GM12878 (cell line): ENCODE data around the gene P4HA3. TPM values are rescaled to one million over a fixed set of nuclear protein-coding genes. Genes with fewer than 3 reads are reported as not detected.

Experiments used
- ATAC-seq: fragments of 200-7000 bp; cut with Tn5 transposase; 3 replicates; pipeline ENCODE4 v1.9.1; 2020; ENCODE audit warnings: mild to moderate bottlenecking, moderate library complexity
- BruUV-seq: library from RNA; stranded (reverse); fragments of 400-500 nt; replicated peaks from 2 replicates; lab custom pipeline; 2021; lab: Mats Ljungman, UMichigan
- CTCF ChIA-PET: fragments of 300-600 bp; sonication (Branson Sonifier 250); formaldehyde crosslinking; extraction: SDS; loops from one replicate; lab custom pipeline; 2021; ENCODE audit warnings: inconsistent platforms; lab: Yijun Ruan, JAX
- POLR2A ChIA-PET: fragments of 350-600 bp; formaldehyde crosslinking; extraction: SDS; loops from one replicate; lab custom pipeline; 2021; ENCODE audit warnings: inconsistent platforms; lab: Charles Lee
- RAD21 ChIA-PET: fragments of 300-600 bp; sonication (Branson Sonifier 250); formaldehyde crosslinking; loops from one replicate; lab custom pipeline; 2023; ENCODE audit warnings: antibody characterized with exemption; ENCODE audit not compliant: unreplicated experiment; lab: Charles Lee
- SMC1A ChIA-PET: fragments of 300-600 bp; sonication (Branson Sonifier 250); formaldehyde crosslinking; loops from one replicate; lab custom pipeline; 2023; ENCODE audit not compliant: unreplicated experiment, uncharacterized antibody; lab: Charles Lee
- DNase-seq: peaks from one replicate; pipeline ENCODE4 v3.0.0-alpha.2; 2011; ENCODE audit warnings: low read depth, low spot score
- FAIRE-seq: peaks from 3 replicates; lab custom pipeline; 2011; peaks lifted over from hg19 to GRCh38; lab: Jason Lieb, UNC
- H2AFZ ChIP-seq: 2 replicates; pipeline ENCODE4 v1.6.0; 2011; ENCODE audit warnings: low read depth, low read length, control low read depth; ENCODE audit not compliant: control insufficient read depth
- H3K27ac ChIP-seq: 2 replicates; pipeline ENCODE4 v1.5.1; 2011; ENCODE audit warnings: control low read depth; ENCODE audit not compliant: control insufficient read depth, insufficient read depth
- H3K27me3 ChIP-seq, 2 experiments: replicated peaks in 1 of 2; 2 replicates each; pipeline versions ENCODE4 v1.6.0 to v1.6.1; 2011; ENCODE audit warnings: low read length in 1 of 2; ENCODE audit not compliant: control insufficient read depth in 2 of 2, insufficient read depth in 2 of 2
- H3K36me3 ChIP-seq, 2 experiments: 2 replicates each; pipeline ENCODE4 v1.5.1; 2011; ENCODE audit warnings: low read length in 1 of 2; ENCODE audit not compliant: control insufficient read depth in 2 of 2, insufficient read depth in 2 of 2
- H3K4me1 ChIP-seq: 2 replicates; pipeline ENCODE4 v1.6.1; 2011; ENCODE audit warnings: mild to moderate bottlenecking, low read length, moderate library complexity, mixed read lengths; ENCODE audit not compliant: control insufficient read depth, insufficient read depth
- H3K4me2 ChIP-seq: 2 replicates; pipeline ENCODE4 v1.6.0; 2011; ENCODE audit warnings: control low read depth; ENCODE audit not compliant: control insufficient read depth, insufficient read depth
- H3K4me3 ChIP-seq: fragments of 200-600 bp; sonication (generic); 2 replicates; pipeline ENCODE4 v1.5.1; 2016
- H3K79me2 ChIP-seq: 2 replicates; pipeline ENCODE4 v1.6.0; 2011; ENCODE audit warnings: low read length; ENCODE audit not compliant: control insufficient read depth, insufficient read depth
- H3K9ac ChIP-seq: 2 replicates; pipeline ENCODE4 v1.8.0; 2011; ENCODE audit warnings: low read length, control low read depth, mixed read lengths; ENCODE audit not compliant: control insufficient read depth, insufficient read depth
- H3K9me3 ChIP-seq: replicated peaks from 3 replicates; pipeline ENCODE4 v1.5.1; 2011; ENCODE audit warnings: mild to moderate bottlenecking, low read length; ENCODE audit not compliant: control insufficient read depth, insufficient read depth
- H4K20me1 ChIP-seq: 2 replicates; pipeline ENCODE4 v1.6.0; 2011; ENCODE audit not compliant: control insufficient read depth, insufficient read depth
- CBX3 ChIP-seq: fragments of 200-600 bp; sonication (generic); IDR thresholded peaks from 2 replicates; pipeline ENCODE4 v1.6.1; 2016; ENCODE audit warnings: low read depth, borderline replicate concordance
- CREM ChIP-seq: IDR thresholded peaks from 2 replicates; pipeline ENCODE4 v1.6.1; 2014; ENCODE audit warnings: antibody characterized with exemption, low read depth
- DPF2 ChIP-seq: fragments of 450-650 bp; IDR thresholded peaks from 2 replicates; pipeline ENCODE4 v1.6.1; 2017; ENCODE audit warnings: mild to moderate bottlenecking
- PML ChIP-seq: IDR thresholded peaks from 2 replicates; pipeline ENCODE4 v1.6.1; 2012; ENCODE audit warnings: low read length, inconsistent platforms
- RUNX3 ChIP-seq: IDR thresholded peaks from 2 replicates; pipeline ENCODE4 v1.6.1; 2012; ENCODE audit warnings: low read length, inconsistent platforms
- SIN3A ChIP-seq: IDR thresholded peaks from 2 replicates; pipeline ENCODE4 v1.6.1; 2012; ENCODE audit warnings: low read depth, low read length, improper control_type of control experiment
- SMAD1 ChIP-seq: fragments of 450-650 bp; IDR thresholded peaks from 2 replicates; pipeline ENCODE4 v1.6.1; 2018; ENCODE audit warnings: mild to moderate bottlenecking, low read depth; ENCODE audit not compliant: partially characterized antibody
- SMC3 ChIP-seq: IDR thresholded peaks from 2 replicates; pipeline ENCODE4 v1.6.1; 2011; ENCODE audit warnings: low read length, improper control_type of control experiment, borderline replicate concordance
- TAF1 ChIP-seq: IDR thresholded peaks from 2 replicates; pipeline ENCODE4 v1.6.1; 2011; ENCODE audit warnings: mild to moderate bottlenecking, low read depth, low read length, borderline replicate concordance
- TARDBP ChIP-seq: IDR thresholded peaks from 2 replicates; pipeline ENCODE4 v1.6.1; 2016; ENCODE audit warnings: borderline replicate concordance
- TCF7 ChIP-seq: IDR thresholded peaks from 2 replicates; pipeline ENCODE4 v1.6.1; 2014; ENCODE audit warnings: antibody characterized with exemption, borderline replicate concordance
- ZZZ3 ChIP-seq: IDR thresholded peaks from 2 replicates; pipeline ENCODE4 v1.6.1; 2011; ENCODE audit warnings: low read depth; ENCODE audit not compliant: control insufficient read depth, insufficient read length
- WGBS: methylation state at CpG from one replicate; pipeline ENCODE4 v1.1.6; 2016; ENCODE audit warnings: low lambda C conversion rate; ENCODE audit not compliant: insufficient replicate concordance, insufficient coverage; ENCODE audit errors: missing lambda C conversion rate; 5-methylcytosine and 5-hydroxymethylcytosine counted together
- in situ Hi-C: fragments of 300-500 bp; cut with MboI; formaldehyde crosslinking; loops from 9 replicates; pipeline ENCODE4 v1.14.3; 2018; ENCODE audit warnings: mixed read lengths
- intact Hi-C: fragments of 100-400 bp; cut with micrococcal nuclease; formaldehyde crosslinking; loops from one replicate; pipeline ENCODE4 v1.14.2; 2022; ENCODE audit not compliant: unreplicated experiment
- polyA plus RNA-seq, 11 experiments: library from polyadenylated mRNA; depleted of rRNA in 4 of 11; unstranded in 6 of 11; stranded (reverse) in 5 of 11; fragments of >200 nt; fragmentation: Nextera tagmentation in 4 of 11; fragmentation: Illumina TruSeq in 1 of 11; extraction: Ambion mirVana in 4 of 11; extraction: Trizol in 1 of 11; gene quantifications; 1 replicate in 1 of 11; 2 replicates in 10 of 11; pipeline versions ENCODE4 v1.2.1 to v1.2.3, GENCODE V29; 2011 to 2016; ENCODE audit warnings: inconsistent platforms in 2 of 11, missing spikeins in 2 of 11, low read depth in 1 of 11
- total RNA-seq, 4 experiments: library from RNA; depleted of rRNA in 3 of 4; stranded (reverse); fragments of >200 nt in 3 of 4; fragmentation: Illumina TruSeq in 1 of 4; extraction: Trizol in 1 of 4; gene quantifications; 2 replicates each; pipeline versions ENCODE4 v1.2.1 to v1.2.3, GENCODE V29; 2013 to 2021
- TF ChIP-seq, protein P1 (sequence below): IDR thresholded peaks from 2 replicates; pipeline ENCODE4 v1.6.1; 2011; ENCODE audit warnings: low read depth, low read length, improper control_type of control experiment, borderline replicate concordance
- TF ChIP-seq, protein P2 (sequence below): IDR thresholded peaks from 2 replicates; pipeline ENCODE4 v1.6.1; 2012; ENCODE audit warnings: low read depth, low read length, improper control_type of control experiment
- TF ChIP-seq, protein P3 (sequence below): IDR thresholded peaks from 2 replicates; pipeline ENCODE4 v1.6.1; 2012; ENCODE audit warnings: low read depth, low read length, improper control_type of control experiment
- TF ChIP-seq, protein P4 (sequence below): IDR thresholded peaks from 2 replicates; pipeline ENCODE4 v1.6.1; 2012; ENCODE audit warnings: low read depth, low read length, improper control_type of control experiment
- TF ChIP-seq, protein P5 (sequence below): fragments of 150-350 bp; IDR thresholded peaks from 2 replicates; pipeline ENCODE4 v1.6.1; 2016; ENCODE audit warnings: low read depth, low read length

P4HA3 gene
- total and polyA plus RNA-seq, 10 of the 15 experiments (the other 5 are each of a cell fraction or from before 2014, with no cell fraction given): 0.08 TPM; not detected in 9

DNA sequence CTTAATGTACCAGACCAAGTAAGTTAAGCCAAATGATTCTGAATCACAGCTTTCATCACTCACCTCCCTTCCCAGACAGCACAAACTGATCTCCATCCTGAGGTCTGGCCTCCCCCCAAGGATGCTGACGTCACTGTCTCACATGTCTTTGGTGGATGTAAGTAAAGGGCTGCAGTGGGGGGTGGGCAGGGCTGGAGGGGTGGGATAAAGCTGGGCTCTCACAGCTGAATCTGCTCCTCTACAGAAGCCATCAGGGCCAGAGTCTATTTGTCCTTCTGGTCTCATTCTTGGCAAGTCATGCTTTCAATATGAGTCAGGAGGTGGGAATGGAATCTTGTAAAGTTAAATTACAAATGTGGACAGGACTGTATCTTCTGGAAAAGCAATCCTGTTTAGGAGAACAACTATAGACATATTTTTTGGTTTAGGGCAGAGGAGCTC lies 32.7 kb downstream of the P4HA3 start:
- no peaks in the 10 kb centered on the region for H3K36me3 ChIP-seq
- no peak overlapping the region for H3K27ac ChIP-seq
- H4K20me1 ChIP-seq: no peaks in the 10 kb centered on the region
- no peaks in the 10 kb centered on the region; the same call in 1 of the 3 replicates for H3K9me3 ChIP-seq
- BruUV-seq: no TSS peak
- 0% methylated on average over 1 of the region's 1 CpG for WGBS
- ChIA-PET RAD21 (interaction anchor here (1.4 kb wide), 1 partner anchor 23 kb away, joined by 5 read pairs; no protein-coding TSS in a partner anchor), POLR2A (no interaction called here), SMC1A (no interaction called here)
- no peak overlapping the region for H3K4me3 ChIP-seq
- no peak overlapping the region for H3K4me2 ChIP-seq
- DNase-seq: no peak
- H3K4me1 ChIP-seq: no peaks in the 10 kb centered on the region
- intact Hi-C loops (no loop called here), in situ Hi-C loops (no loop called here)
- ATAC-seq: no peak
- H3K9ac ChIP-seq: no peak overlapping the region
- no peak overlapping the region for H2AFZ ChIP-seq
- H3K27me3 ChIP-seq: peaks cover 0 to 3% of the 10 kb centered on the region in 2 experiments; a peak in 2 of 4 replicates
- no peak for TF ChIP-seq RUNX3
- no peak for TF ChIP-seq TCF7
- TF ChIP-seq, protein P1, sequence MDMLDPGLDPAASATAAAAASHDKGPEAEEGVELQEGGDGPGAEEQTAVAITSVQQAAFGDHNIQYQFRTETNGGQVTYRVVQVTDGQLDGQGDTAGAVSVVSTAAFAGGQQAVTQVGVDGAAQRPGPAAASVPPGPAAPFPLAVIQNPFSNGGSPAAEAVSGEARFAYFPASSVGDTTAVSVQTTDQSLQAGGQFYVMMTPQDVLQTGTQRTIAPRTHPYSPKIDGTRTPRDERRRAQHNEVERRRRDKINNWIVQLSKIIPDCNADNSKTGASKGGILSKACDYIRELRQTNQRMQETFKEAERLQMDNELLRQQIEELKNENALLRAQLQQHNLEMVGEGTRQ: no peak
- no peak for TF ChIP-seq TAF1
- no peak for TF ChIP-seq ZZZ3
- TF ChIP-seq, protein P2, sequence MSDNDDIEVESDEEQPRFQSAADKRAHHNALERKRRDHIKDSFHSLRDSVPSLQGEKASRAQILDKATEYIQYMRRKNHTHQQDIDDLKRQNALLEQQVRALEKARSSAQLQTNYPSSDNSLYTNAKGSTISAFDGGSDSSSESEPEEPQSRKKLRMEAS: no peak
- TF ChIP-seq PML: no peak
- no peak for TF ChIP-seq CBX3
- no peak for TF ChIP-seq TARDBP
- TF ChIP-seq, protein P3, sequence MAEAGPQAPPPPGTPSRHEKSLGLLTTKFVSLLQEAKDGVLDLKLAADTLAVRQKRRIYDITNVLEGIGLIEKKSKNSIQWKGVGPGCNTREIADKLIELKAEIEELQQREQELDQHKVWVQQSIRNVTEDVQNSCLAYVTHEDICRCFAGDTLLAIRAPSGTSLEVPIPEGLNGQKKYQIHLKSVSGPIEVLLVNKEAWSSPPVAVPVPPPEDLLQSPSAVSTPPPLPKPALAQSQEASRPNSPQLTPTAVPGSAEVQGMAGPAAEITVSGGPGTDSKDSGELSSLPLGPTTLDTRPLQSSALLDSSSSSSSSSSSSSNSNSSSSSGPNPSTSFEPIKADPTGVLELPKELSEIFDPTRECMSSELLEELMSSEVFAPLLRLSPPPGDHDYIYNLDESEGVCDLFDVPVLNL: no peak
- TF ChIP-seq SMC3: no peak
- TF ChIP-seq, protein P4, sequence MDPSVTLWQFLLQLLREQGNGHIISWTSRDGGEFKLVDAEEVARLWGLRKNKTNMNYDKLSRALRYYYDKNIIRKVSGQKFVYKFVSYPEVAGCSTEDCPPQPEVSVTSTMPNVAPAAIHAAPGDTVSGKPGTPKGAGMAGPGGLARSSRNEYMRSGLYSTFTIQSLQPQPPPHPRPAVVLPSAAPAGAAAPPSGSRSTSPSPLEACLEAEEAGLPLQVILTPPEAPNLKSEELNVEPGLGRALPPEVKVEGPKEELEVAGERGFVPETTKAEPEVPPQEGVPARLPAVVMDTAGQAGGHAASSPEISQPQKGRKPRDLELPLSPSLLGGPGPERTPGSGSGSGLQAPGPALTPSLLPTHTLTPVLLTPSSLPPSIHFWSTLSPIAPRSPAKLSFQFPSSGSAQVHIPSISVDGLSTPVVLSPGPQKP: no peak
- no peak for TF ChIP-seq SIN3A
- TF ChIP-seq, protein P5, sequence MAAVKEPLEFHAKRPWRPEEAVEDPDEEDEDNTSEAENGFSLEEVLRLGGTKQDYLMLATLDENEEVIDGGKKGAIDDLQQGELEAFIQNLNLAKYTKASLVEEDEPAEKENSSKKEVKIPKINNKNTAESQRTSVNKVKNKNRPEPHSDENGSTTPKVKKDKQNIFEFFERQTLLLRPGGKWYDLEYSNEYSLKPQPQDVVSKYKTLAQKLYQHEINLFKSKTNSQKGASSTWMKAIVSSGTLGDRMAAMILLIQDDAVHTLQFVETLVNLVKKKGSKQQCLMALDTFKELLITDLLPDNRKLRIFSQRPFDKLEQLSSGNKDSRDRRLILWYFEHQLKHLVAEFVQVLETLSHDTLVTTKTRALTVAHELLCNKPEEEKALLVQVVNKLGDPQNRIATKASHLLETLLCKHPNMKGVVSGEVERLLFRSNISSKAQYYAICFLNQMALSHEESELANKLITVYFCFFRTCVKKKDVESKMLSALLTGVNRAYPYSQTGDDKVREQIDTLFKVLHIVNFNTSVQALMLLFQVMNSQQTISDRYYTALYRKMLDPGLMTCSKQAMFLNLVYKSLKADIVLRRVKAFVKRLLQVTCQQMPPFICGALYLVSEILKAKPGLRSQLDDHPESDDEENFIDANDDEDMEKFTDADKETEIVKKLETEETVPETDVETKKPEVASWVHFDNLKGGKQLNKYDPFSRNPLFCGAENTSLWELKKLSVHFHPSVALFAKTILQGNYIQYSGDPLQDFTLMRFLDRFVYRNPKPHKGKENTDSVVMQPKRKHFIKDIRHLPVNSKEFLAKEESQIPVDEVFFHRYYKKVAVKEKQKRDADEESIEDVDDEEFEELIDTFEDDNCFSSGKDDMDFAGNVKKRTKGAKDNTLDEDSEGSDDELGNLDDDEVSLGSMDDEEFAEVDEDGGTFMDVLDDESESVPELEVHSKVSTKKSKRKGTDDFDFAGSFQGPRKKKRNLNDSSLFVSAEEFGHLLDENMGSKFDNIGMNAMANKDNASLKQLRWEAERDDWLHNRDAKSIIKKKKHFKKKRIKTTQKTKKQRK: no peak
- TF ChIP-seq DPF2: no peak
- no peak for TF ChIP-seq SMAD1
- TF ChIP-seq CREM: no peak
- TF ChIP-seq, all 136 proteins: peak for 0
- H3K79me2 ChIP-seq: no peaks in the 10 kb centered on the region
- FAIRE-seq: no peak
- CTCF ChIA-PET: interaction anchor here (0.6 to 1.4 kb wide), 3 partner anchors 18 to 513 kb away, joined by 3 read pairs; no protein-coding TSS in a partner anchor
